GM21515 (cell line): ENCODE results near the gene SCD5.

Experiments used
- ATAC-seq: cut with Tn5 transposase; IDR thresholded peaks from one replicate; pipeline ENCODE4 v1.9.1; 2021; ENCODE audit not compliant: unreplicated experiment

The SCD5 gene

DNA sequence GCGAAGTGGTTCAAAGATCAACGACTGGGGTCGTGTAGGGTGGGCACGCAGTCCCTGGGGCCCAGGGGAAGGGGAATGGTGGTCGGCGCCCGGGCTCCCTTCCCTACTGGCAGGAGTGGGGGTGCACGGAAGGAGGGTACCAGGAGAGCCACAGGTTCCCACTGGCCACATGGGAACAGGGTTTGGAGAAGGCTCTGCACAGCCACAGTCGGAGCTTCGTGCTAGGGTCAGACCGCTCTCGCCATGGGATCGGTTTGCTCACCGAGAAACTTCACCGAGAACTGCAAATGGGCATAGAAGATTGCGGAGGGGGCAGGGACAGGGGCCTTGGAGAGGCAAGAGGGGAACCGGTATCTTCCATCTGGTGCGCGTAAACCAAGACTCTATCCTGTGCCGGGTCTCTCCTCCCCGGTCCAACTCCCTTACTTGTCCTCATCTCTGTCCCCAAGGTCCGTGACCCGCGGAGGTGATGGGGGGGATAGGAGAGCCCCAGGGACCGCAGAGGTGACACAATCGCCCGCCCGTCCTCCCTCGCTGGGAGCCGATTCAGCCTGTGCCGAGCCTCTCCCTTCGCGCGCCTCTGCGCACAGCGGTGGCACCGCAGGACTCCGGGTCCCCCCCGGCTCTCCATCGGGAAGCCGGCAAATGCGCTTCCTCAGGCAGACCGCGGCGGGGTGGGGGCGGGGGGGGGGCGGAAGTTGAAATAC lies 1.0 kb downstream of the SCD5 start:
- ATAC-seq = no peak

- ATAC-seq = no peak
Measured at GRCh38 chr4:82797040-82797404, 1.6 kb downstream of the SCD5 start.

GRCh38 chr4:82792912-82793649 lies 5.5 kb downstream of the SCD5 start:
- ATAC-seq = no peak

GRCh38 chr4:82791179-82791578 lies 7.4 kb downstream of the SCD5 start:
- ATAC-seq = no peak

DNA sequence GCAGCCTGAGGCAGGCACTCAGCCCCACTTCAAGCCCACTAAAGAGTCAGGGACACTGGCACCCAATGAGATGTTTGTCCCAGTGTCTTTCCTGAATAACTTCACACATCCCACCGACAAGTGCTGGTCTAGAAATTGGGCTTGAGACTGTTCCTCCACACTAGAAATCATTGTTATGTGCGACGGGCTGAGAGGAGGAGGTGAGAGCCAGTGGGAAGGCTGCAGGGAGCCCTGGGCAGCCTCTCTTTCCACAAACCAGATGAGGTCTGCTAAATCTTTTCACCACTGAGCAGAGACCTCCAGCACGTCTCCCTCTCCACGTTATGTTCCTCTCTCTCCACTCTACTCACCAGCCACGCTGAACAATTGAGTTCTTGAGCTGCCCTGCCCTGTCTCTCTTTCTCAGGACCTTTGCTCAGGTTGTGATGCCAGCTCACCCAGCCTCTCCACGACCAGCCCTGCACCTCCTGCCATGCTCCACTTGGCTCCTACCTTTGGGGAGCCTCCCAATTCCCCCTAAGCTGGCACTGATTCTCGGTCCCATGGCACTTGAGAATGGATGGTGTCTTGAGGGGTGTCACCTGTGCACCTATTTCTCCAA lies 8.4 kb downstream of the SCD5 start:
- no peak for ATAC-seq

DNA sequence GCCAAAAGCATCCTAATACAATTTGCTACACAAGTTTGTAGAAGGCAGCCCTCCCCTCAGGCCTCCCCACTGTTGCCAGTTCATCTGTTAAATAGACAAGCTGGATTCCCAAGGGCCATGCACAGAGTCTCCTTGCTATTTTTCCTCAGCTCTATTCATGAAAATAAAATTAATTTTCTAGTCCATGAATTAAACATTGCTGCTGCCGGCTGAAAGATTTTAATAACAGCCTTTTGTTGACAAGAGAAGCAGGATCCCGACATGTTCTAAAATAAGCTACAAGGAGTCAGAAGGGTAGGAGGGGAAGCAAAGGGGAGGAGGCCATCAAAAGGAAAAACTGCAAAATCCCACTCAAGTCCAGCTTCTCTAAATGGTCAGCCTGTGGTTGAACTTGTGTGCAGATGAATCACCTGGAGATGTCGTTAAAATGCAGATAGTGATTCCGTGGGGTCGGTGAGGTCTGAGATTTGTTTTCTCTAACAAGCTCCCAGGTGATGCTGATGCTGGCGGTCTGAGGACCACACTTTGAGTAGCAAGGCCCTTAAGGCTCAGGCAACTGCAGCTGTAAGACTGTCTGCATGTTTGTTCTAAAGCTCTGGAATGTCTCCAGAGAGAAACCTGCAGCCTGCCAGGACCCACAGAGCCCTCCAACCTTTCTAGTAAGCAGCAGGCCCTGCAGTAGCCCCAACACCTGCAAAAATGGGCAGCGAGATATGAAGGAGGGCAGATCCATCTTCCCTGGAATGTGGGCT lies 9.4 kb downstream of the SCD5 start:
- no peak for ATAC-seq

DNA sequence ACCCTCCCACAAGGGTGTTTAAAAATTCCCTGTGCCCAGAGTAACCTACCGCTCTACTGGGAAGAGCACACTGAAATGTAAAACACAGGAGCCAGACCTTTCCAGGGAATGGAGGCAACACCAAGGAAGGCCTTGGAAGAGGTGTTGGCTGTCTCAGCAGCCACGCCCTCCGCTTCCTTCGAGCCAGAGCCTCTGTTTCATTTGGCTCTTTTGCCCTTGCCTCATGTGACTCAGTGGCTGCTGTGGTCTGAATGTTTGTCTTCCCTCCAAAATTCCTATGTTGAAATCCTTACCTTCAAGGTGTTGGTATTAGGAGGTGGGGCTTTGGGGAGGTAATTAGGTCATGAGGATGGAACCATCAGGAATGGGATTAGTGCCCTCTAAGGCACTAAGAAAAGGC lies 11.3 kb downstream of the SCD5 start:
- no peak for ATAC-seq

- no peak for ATAC-seq
Measured at GRCh38 chr4:82786828-82787227, 11.8 kb downstream of the SCD5 start.

DNA sequence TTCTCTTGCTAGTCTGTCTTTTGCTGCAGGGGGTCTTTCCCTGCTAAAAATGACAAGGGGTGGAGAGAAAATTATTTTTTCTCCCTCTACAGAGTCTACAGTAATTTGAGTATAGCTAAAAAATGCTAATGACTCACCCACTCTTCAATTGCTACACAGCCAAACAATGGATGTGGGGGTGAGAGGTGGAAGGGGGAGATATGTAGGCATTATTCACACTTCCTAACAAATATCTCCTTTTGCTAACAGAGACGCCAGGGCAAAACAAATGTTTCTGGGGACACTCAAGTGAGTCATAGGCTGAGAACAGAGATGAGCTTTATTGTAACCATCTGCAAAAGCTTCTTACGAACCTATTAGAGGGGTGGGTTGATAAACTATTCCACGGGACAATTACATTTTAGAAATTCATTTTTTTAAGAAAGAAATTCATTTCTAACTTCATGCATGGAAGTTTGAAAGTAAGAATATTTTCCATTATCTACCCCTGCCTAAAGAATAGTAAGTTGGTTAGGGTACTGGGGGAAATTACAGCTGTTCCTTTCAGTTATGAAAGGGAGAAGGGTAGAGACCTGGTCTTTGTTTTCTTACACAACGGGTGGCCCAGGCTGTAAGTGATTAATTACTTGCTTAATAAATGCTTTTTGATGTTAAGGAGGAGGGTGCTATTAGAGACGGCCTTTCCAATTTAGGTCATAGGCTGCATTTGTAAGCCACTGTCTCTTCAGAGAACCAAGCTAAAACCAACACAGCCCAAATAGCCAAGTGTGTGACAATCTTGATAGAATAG lies 12.8 kb downstream of the SCD5 start:
- ATAC-seq = no peak

DNA sequence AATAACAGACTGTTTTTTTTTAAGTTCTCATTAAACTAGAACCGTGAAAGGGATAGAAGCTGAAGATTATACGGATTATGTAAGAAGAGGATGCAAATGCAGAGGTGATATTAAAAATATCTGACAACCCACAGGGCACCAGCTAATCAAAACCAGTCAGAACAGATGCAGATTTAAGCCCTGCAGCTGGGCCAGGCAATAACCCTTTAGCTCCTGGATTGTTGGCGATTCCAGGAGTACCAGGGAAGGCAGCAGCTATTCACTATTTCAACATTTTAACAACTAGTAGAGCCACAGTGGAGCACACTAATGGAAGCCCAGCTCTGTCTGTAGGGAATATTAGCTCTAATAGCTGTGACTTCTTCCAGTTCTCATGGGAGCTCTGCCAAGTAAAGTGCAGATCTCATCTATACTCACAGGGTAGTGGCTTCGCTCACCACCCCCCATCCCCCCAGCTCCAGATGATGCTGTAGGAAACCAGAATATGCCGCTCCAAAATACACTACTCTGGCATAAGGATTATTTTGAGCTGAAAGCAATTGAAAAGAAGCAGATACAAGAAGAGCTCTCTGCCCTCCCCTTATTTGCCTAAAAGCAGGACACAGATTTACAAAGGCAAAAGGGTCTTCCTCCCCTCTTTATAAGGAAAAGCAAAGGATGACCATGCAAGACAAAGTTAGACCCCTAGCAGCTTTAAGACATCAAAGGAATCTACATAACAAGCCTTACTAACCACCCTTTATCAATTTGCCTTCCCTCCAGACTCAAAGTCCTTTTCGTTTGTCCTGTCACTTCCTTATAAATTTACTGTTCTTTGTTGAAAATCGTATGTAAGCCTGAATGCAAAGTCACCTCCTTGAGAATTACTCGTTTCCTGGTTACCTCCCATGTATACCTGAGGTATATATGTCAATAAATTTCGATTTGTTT lies 13.7 kb downstream of the SCD5 start:
- no peak for ATAC-seq

- ATAC-seq = no peak
Measured at GRCh38 chr4:82782626-82783345, 15.8 kb downstream of the SCD5 start.

- peak; percentile 62 for ATAC-seq
Measured at GRCh38 chr4:82780752-82781231, 17.8 kb downstream of the SCD5 start.

DNA sequence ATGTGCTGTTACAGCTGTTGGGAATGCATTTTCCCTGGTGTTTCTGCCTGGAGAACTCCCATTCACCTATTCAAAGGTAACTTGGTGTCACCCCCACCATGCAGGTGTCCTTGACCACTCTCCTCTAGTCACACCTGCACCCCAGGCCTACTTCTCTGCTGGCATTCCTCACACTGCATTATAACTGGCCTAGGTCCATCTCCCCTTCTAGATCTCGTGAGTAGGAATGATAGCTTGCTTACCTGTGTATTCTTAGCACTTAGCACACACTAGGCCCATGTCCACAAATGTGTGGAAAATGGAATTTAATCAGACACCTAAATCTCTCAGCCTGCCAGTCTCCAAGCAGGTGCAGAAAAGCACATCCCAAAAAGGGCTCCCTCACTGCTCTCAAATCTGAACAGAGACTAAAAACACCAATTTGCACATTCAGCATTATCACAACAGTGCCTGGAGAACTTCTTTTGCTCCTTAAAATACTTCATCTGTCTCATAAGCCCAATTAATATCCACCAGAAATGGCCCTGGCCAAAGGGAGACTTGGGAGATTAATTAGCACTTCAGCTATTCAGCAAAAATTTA lies 18.3 kb downstream of the SCD5 start:
- ATAC-seq = no peak

DNA sequence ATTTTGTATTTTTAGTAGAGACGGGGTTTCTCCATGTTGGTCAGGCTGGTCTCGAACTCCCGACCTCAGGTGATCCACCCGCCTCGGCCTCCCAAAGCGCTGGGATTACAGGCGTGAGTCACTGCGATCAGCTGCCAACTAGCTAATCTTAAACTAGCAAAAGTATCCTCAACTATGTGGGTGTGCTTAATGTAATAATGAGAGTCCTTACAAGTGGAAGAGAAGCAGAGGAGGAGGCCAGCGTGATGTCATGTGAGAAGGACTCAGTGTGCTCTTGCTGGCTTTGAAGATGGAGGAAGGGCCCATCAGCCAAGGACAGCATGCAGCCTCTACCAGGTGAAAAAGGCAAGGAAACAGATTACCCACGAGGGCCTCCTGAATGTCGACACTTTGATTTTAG lies 19.6 kb downstream of the SCD5 start:
- no peak for ATAC-seq

- no peak for ATAC-seq
Measured at GRCh38 chr4:82777857-82778525, 20.6 kb downstream of the SCD5 start.

DNA sequence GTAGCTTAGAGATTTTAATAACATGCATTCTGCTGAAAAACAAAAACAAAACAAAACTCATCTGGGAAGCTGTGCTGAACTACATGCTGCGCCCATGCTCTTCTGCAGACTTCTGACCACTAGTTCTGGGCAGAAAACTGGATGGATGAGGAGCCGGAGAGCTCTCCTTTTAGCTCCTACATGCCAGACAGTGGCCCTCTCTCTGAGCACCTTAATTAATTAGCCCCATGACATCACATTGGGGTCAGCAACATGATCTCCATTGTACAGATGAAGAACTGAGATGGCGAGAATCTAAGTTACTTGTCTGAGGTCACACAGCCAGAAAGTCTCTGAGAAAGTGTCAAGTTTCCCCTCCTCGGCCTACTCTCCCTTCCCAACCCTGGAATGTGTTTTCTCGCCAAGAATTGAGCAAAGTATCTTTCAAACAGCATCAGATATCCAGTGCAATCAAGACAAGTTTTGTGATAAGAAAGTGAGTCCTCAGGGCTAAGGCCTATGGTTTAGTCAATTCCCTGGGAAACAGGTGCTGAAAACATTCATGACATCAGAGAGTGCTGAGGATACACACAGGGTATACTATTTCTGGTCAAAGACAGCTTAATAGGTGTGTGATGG lies 21.6 kb downstream of the SCD5 start:
- no peak for ATAC-seq

- no peak for ATAC-seq
Measured at GRCh38 chr4:82775243-82775642, 23.4 kb downstream of the SCD5 start.
